ENCODE results near the gene PAK2.

GRCh38 chr3:196803891-196804468 is 64.3 kb downstream of the PAK2 start:
- TF ChIP-seq CTCF (IDR thresholded peaks at IDR 0.05 in 2 of 3, conservative IDR thresholded peaks at IDR 0.05 in 1 of 3; ENCODE audit: borderline replicate concordance in 1 of 3, insufficient read depth in 1 of 3, low read depth in 2 of 3, low read length in 2 of 3) (no peak), POLR2A (IDR thresholded peaks at IDR 0.05; ENCODE audit: borderline replicate concordance, extremely low read depth, insufficient read depth, insufficient read length) (no peak), POLR2AphosphoS5 (IDR thresholded peaks at IDR 0.05; ENCODE audit: low read depth, low read length) (no peak), RAD21 (IDR thresholded peaks at IDR 0.05; ENCODE audit: low read depth) (no peak), EZH2phosphoT487 (IDR thresholded peaks at IDR 0.05; ENCODE audit: borderline replicate concordance) (no peak)

Data from HCT116 (cell line).